H1 (cell line): ENCODE measurements around the gene RENBP.

Experiments
- CHD2 ChIP-seq: IDR thresholded peaks from 2 replicates; pipeline ENCODE4 v1.6.1; 2012; ENCODE audit warnings: low read length, improper control_type of control experiment
- CREB1 ChIP-seq: IDR thresholded peaks from 2 replicates; pipeline ENCODE4 v1.6.1; 2012; ENCODE audit warnings: inconsistent platforms
- EGR1 ChIP-seq: IDR thresholded peaks from 2 replicates; pipeline ENCODE4 v1.6.1; 2011; ENCODE audit warnings: low read depth, low read length, borderline replicate concordance
- EP300 ChIP-seq, 2 experiments: IDR thresholded peaks; 1 replicate in 1 of 2; 2 replicates in 1 of 2; pipeline ENCODE4 v1.6.1; 2011 to 2012; ENCODE audit warnings: low read depth in 2 of 2, low read length in 2 of 2, mild to moderate bottlenecking in 2 of 2, borderline replicate concordance in 1 of 2, inconsistent platforms in 1 of 2, moderate library complexity in 1 of 2
- EZH2 ChIP-seq: fragments of 200-600 bp; sonication (generic); IDR thresholded peaks from 2 replicates; pipeline ENCODE4 v1.7.1; 2012; ENCODE audit warnings: low read depth, mild to moderate bottlenecking, moderate library complexity, low read length, inconsistent platforms; ENCODE audit not compliant: severe bottlenecking
- POLR2A ChIP-seq, 2 experiments: IDR thresholded peaks; 1 replicate in 1 of 2; 2 replicates in 1 of 2; pipeline ENCODE4 v1.6.1; 2011; ENCODE audit warnings: low read depth in 2 of 2, low read length in 2 of 2, mild to moderate bottlenecking in 2 of 2; ENCODE audit errors: control extremely low read depth in 1 of 2
- POLR2AphosphoS5 ChIP-seq: IDR thresholded peaks from 2 replicates; pipeline ENCODE4 v1.6.1; 2011; ENCODE audit warnings: low read depth, low read length
- TBP ChIP-seq: IDR thresholded peaks from 2 replicates; pipeline ENCODE4 v1.6.1; 2011; ENCODE audit warnings: low read depth, low read length, improper control_type of control experiment
- TCF12 ChIP-seq: IDR thresholded peaks from 2 replicates; pipeline ENCODE4 v1.6.1; 2011; ENCODE audit warnings: low read depth, mild to moderate bottlenecking, low read length
- TF ChIP-seq, protein P1 (sequence below): IDR thresholded peaks from 2 replicates; pipeline ENCODE4 v1.6.1; 2011; ENCODE audit warnings: low read depth, mild to moderate bottlenecking, low read length; ENCODE audit not compliant: insufficient read depth
- TF ChIP-seq, protein P2 (sequence below), 3 experiments: IDR thresholded peaks; 1 replicate in 2 of 3; 2 replicates in 1 of 3; pipeline versions ENCODE4 v1.5.1 to v1.6.1; 2011; ENCODE audit warnings: low read length in 3 of 3, mild to moderate bottlenecking in 3 of 3, inconsistent platforms in 2 of 3, low read depth in 1 of 3, moderate library complexity in 1 of 3; ENCODE audit not compliant: insufficient read depth in 1 of 3; ENCODE audit errors: control extremely low read depth in 1 of 3
- TF ChIP-seq, protein P3 (sequence below): IDR thresholded peaks from 2 replicates; pipeline ENCODE4 v1.6.1; 2011; ENCODE audit warnings: low read length, improper control_type of control experiment

DNA sequence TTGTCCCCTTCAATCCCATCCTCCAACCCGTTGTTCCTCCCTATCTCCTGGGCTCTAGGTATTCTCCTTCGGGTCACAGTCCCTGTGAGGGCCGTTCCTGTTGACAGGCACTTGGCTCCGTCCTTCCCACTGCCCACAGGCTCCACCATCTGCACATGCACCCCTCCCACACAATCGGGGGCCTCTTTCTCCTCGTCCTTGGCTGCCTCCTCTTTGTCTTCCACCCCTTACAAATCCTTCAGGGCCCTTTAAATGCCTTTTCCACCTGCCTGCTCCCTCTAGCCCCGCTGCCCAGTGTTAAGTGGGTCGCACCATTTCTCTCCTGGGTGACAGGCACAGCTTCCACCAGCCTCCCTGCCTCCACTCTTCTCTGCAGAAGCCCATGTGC, 42.7 kb downstream of the RENBP start:
- TF ChIP-seq EZH2 (no peak), POLR2AphosphoS5 (no peak), CREB1 (no peak), POLR2A (IDR thresholded peaks at IDR 0.05; ENCODE audit: control extremely low read depth in 1 of 2, low read depth in 2 of 2, low read length in 2 of 2) (no peak), EP300 (IDR thresholded peaks at IDR 0.05; ENCODE audit: borderline replicate concordance in 1 of 2, low read depth in 2 of 2, low read length in 2 of 2) (no peak), EGR1 (no peak), TBP (no peak), CHD2 (no peak), TCF12 (no peak)
- TF ChIP-seq, protein P1, sequence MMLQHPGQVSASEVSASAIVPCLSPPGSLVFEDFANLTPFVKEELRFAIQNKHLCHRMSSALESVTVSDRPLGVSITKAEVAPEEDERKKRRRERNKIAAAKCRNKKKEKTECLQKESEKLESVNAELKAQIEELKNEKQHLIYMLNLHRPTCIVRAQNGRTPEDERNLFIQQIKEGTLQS = no peak
- TF ChIP-seq, protein P2, sequence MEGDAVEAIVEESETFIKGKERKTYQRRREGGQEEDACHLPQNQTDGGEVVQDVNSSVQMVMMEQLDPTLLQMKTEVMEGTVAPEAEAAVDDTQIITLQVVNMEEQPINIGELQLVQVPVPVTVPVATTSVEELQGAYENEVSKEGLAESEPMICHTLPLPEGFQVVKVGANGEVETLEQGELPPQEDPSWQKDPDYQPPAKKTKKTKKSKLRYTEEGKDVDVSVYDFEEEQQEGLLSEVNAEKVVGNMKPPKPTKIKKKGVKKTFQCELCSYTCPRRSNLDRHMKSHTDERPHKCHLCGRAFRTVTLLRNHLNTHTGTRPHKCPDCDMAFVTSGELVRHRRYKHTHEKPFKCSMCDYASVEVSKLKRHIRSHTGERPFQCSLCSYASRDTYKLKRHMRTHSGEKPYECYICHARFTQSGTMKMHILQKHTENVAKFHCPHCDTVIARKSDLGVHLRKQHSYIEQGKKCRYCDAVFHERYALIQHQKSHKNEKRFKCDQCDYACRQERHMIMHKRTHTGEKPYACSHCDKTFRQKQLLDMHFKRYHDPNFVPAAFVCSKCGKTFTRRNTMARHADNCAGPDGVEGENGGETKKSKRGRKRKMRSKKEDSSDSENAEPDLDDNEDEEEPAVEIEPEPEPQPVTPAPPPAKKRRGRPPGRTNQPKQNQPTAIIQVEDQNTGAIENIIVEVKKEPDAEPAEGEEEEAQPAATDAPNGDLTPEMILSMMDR (IDR thresholded peaks at IDR 0.05; ENCODE audit: control extremely low read depth in 1 of 3, insufficient read depth in 1 of 3, low read depth in 1 of 3, low read length in 3 of 3) = no peak
- TF ChIP-seq, protein P3, sequence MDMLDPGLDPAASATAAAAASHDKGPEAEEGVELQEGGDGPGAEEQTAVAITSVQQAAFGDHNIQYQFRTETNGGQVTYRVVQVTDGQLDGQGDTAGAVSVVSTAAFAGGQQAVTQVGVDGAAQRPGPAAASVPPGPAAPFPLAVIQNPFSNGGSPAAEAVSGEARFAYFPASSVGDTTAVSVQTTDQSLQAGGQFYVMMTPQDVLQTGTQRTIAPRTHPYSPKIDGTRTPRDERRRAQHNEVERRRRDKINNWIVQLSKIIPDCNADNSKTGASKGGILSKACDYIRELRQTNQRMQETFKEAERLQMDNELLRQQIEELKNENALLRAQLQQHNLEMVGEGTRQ = no peak
